ENCODE results near the gene CFL2.
"Not testable (repeated sequence)": the region's sequence is repeated elsewhere in the genome, so short reads cannot be mapped to it uniquely, and the experiment has no call there.

DNA sequence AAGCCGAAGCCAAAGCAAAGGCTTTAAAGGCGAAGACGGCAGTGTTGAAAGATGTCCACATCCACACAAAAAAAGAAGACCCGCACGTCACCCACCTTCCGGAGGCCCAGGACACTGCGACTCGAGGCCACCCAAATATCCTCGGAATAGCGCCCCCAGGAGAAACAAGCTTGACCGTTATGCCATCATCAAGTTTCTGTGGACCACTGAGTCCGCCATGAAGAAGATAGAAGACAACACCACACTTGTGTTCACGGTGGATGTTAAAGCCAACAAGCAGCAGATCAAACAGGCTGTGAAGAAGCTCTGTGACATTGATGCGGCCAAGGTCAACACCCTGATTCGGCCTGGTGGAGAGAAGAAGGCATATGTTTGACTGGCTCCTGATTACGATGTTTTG, 20.2 kb downstream of the CFL2 start:
- TF ChIP-seq, protein P1, sequence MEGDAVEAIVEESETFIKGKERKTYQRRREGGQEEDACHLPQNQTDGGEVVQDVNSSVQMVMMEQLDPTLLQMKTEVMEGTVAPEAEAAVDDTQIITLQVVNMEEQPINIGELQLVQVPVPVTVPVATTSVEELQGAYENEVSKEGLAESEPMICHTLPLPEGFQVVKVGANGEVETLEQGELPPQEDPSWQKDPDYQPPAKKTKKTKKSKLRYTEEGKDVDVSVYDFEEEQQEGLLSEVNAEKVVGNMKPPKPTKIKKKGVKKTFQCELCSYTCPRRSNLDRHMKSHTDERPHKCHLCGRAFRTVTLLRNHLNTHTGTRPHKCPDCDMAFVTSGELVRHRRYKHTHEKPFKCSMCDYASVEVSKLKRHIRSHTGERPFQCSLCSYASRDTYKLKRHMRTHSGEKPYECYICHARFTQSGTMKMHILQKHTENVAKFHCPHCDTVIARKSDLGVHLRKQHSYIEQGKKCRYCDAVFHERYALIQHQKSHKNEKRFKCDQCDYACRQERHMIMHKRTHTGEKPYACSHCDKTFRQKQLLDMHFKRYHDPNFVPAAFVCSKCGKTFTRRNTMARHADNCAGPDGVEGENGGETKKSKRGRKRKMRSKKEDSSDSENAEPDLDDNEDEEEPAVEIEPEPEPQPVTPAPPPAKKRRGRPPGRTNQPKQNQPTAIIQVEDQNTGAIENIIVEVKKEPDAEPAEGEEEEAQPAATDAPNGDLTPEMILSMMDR (IDR thresholded peaks at IDR 0.05): not testable (repeated sequence)
- TF ChIP-seq POLR2A (IDR thresholded peaks at IDR 0.05): not testable (repeated sequence)

Data from esophagus squamous epithelium (tissue), 4 donors.